NOMO-1 (cell line): ENCODE data around the gene POU2AF2.
"Not testable (repeated sequence)": the region's sequence is repeated elsewhere in the genome, so short reads cannot be mapped to it uniquely, and the experiment has no call there.

Experiments used
- DNase-seq, 2 experiments: peaks; one replicate each; lab custom pipeline; 2025; ENCODE audit not compliant: unreplicated experiment in 2 of 2; lab: John Stamatoyannopoulos, UW

Gene POU2AF2

GRCh38 chr11:111253630-111254029 lies 8.1 kb downstream of the POU2AF2 start:
- DNase-seq = no peak

GRCh38 chr11:111258046-111258445 lies 12.5 kb downstream of the POU2AF2 start:
- DNase-seq = no peak

- DNase-seq = no peak
Measured at GRCh38 chr11:111259896-111260295, 14.4 kb downstream of the POU2AF2 start.

- no peak for DNase-seq
Measured at GRCh38 chr11:111260811-111261210, 15.3 kb downstream of the POU2AF2 start.

- no peak for DNase-seq
Measured at GRCh38 chr11:111264646-111265045, 19.1 kb downstream of the POU2AF2 start.

GRCh38 chr11:111265421-111265820 lies 19.9 kb downstream of the POU2AF2 start:
- no peak for DNase-seq

GRCh38 chr11:111268303-111268702 lies 22.8 kb downstream of the POU2AF2 start:
- DNase-seq = not testable (repeated sequence)

GRCh38 chr11:111269146-111269868 lies 23.8 kb downstream of the POU2AF2 start:
- DNase-seq = no peak

GRCh38 chr11:111272420-111272819 lies 26.9 kb downstream of the POU2AF2 start:
- no peak for DNase-seq

GRCh38 chr11:111282562-111283075 lies 37.1 kb downstream of the POU2AF2 start:
- DNase-seq = no peak

GRCh38 chr11:111283945-111284481 lies 38.5 kb downstream of the POU2AF2 start:
- DNase-seq = peak in 1 of 2 experiments; percentile 5

- DNase-seq = no peak
Measured at GRCh38 chr11:111285189-111286091, 39.9 kb downstream of the POU2AF2 start.

GRCh38 chr11:111291764-111292163 lies 46.2 kb downstream of the POU2AF2 start:
- no peak for DNase-seq

- DNase-seq = not testable (repeated sequence)
Measured at GRCh38 chr11:111292408-111292807, 46.9 kb downstream of the POU2AF2 start.

GRCh38 chr11:111296196-111296595 lies 50.7 kb downstream of the POU2AF2 start:
- no peak for DNase-seq

GRCh38 chr11:111297696-111298095 lies 52.2 kb downstream of the POU2AF2 start:
- DNase-seq = no peak

GRCh38 chr11:111298413-111299100 lies 53.0 kb downstream of the POU2AF2 start, which contains the start of gene POU2AF3:
TSS of gene POU2AF3 (plus strand) at chr11:111298546. CDS start at chr11:111298582, 36 bp downstream.
- no peak for DNase-seq

- DNase-seq = no peak
Measured at GRCh38 chr11:111299101-111300026, 53.8 kb downstream of the POU2AF2 start.

GRCh38 chr11:111300569-111300968 lies 55.0 kb downstream of the POU2AF2 start:
- DNase-seq = no peak
